ENCODE results near the gene FARSB.

- TF ChIP-seq CTCF (IDR thresholded peaks at IDR 0.05) (no peak), POLR2A (IDR thresholded peaks at IDR 0.05) (no peak)
These were observed 34.0 kb downstream of the FARSB start for GRCh38 chr2:222621893-222622292.

Measured in thyroid gland (tissue), 4 donors.